Adrenal gland (tissue), 12 donors: ENCODE data around the gene WDR20. TPM values are rescaled to one million over a fixed set of nuclear protein-coding genes. Genes with fewer than 3 reads are reported as not detected.
A peak's percentile ranks its signal among the peaks of the same experiment; 100 is the strongest.
"Not testable (repeated sequence)": the region's sequence is repeated elsewhere in the genome, so short reads cannot be mapped to it uniquely, and the experiment has no call there.

Experiments
- DNase-seq, 7 donors: peaks; one replicate each; pipeline ENCODE4 v3.0.0-alpha.2; 2019 to 2020
- H3K27ac ChIP-seq, 5 donors: fragments of 200-600 bp; sonication (generic) in 4 of 5; 1 replicate in 3 of 5; 2 replicates in 2 of 5; pipeline versions ENCODE4 v1.5.1 to v1.8.0; 2016 to 2020; ENCODE audit warnings: mild to moderate bottlenecking in 1 of 5
- H3K27me3 ChIP-seq: fragments of 200-600 bp; 2 replicates; pipeline ENCODE4 v1.8.0; 2021
- H3K36me3 ChIP-seq, 2 donors: fragments of 200-600 bp; replicated peaks in 1 of 2; 1 replicate in 1 of 2; 2 replicates in 1 of 2; pipeline versions ENCODE4 v1.5.1 to v1.8.0; 2018 to 2022
- H3K4me1 ChIP-seq, 2 donors: fragments of 200-600 bp; replicated peaks in 1 of 2; 1 replicate in 1 of 2; 2 replicates in 1 of 2; pipeline versions ENCODE4 v1.5.1 to v1.8.0; 2018 to 2021
- H3K4me3 ChIP-seq, 4 donors: fragments of 200-600 bp; sonication (generic) in 3 of 4; one replicate each; pipeline ENCODE4 v1.5.1; 2016 to 2018
- H3K9me3 ChIP-seq, 3 donors: fragments of 200-600 bp; sonication (generic) in 1 of 3; replicated peaks in 1 of 3; 1 replicate in 2 of 3; 2 replicates in 1 of 3; pipeline versions ENCODE4 v1.5.1 to v1.8.0; 2016 to 2021
- POLR2A ChIP-seq, 2 donors: fragments of 450-650 bp; IDR thresholded peaks; one replicate each; pipeline ENCODE4 v1.6.1; 2017; ENCODE audit warnings: antibody characterized with exemption in 2 of 2, mild to moderate bottlenecking in 2 of 2, moderate library complexity in 1 of 2
- WGBS, 4 donors: extraction: QIAGEN DNeasy Blood & Tissue Kit in 2 of 4; methylation state at CpG; one replicate each; pipeline versions ENCODE4 v1.1.5 to v1.1.7; 2013 to 2017; 5-methylcytosine and 5-hydroxymethylcytosine counted together
- intact Hi-C, 2 donors: fragments of 100-400 bp; cut with DNase I; formaldehyde crosslinking; loops; one replicate each; pipeline versions ENCODE4 v1.14.1 to v1.15.0; 2022 to 2023
- polyA plus RNA-seq, 3 donors: library from polyadenylated mRNA; stranded (reverse); fragments of 200-250 nt in 2 of 3; fragments of 350-450 nt in 1 of 3; fragmentation: Illumina TruSeq in 1 of 3; extraction: RNeasy Lipid Tissue Mini Kit (QIAGEN cat#74804) in 1 of 3; gene quantifications; one replicate each; pipeline ENCODE4 v1.2.3, GENCODE V29; 2013 to 2014
- total RNA-seq, 9 donors: library from RNA; depleted of rRNA in 4 of 9; stranded (reverse); fragments of >200 nt in 4 of 9; fragments of 120-200 nt in 1 of 9; fragmentation: NEBNext Ultra II Directional in 1 of 9; extraction: Animal tissue kit (Norgen Biotek cat#: 25700) in 1 of 9; gene quantifications; one replicate each; pipeline versions ENCODE4 v1.1.0 to v1.2.4, GENCODE V29; 2013 to 2023
- TF ChIP-seq, protein P1 (sequence below), 6 experiments: fragments of 450-650 bp in 4 of 6; fragments of 200-600 bp in 2 of 6; sonication (generic) in 1 of 6; IDR thresholded peaks; 1 replicate in 5 of 6; 2 replicates in 1 of 6; pipeline versions ENCODE4 v1.5.1 to v1.8.0; 2016 to 2021; ENCODE audit warnings: antibody characterized with exemption in 6 of 6, mild to moderate bottlenecking in 2 of 6, moderate library complexity in 1 of 6
- donor health status: healthy with polysubstance abuse.
- donor health status: Bipolar disorder and iron deficiency.
- donor health status: DM: yes; HTN: yes; CAD: no.
- donor health status: DM: no; HTN: no; CAD: no.
- donor health status: DM: no; HTN: no; CAD: no.
- donor health status: DM: yes; HTN: yes; CAD: no.

Gene WDR20
- total and polyA plus RNA-seq, 12 donors = 13.1 to 55.9 (median 38.3) TPM

DNA sequence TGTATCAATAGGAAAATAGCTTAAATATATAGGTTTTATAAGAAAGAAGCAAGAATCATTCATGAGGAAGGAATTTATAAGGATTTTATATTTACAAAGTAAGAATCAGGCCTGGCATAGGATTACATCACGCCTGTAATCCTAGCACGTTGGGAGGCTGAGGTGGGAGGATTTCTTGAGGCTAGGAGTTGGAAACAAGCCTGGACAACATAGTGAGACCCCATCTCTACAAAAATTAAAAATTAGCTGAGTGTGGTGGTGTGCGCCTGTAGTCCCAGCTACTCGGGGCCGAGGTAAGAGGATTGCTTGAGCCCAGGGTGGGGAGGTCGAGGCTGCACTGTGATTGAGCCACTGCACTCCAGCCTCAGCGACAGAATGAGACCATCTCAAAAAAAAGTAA, 10.4 kb downstream of the WDR20 start:
- H3K4me1 ChIP-seq = peaks cover 13 to 58% of the 10 kb centered on the region in 2 donors
- peak overlapping the region in 1 of 5 donors; percentile 17 for H3K27ac ChIP-seq
- H3K36me3 ChIP-seq = no peaks in the 10 kb centered on the region
- no peak overlapping the region for H3K4me3 ChIP-seq
- no peak for TF ChIP-seq POLR2A (IDR thresholded peaks at IDR 0.05)
- TF ChIP-seq, protein P1, sequence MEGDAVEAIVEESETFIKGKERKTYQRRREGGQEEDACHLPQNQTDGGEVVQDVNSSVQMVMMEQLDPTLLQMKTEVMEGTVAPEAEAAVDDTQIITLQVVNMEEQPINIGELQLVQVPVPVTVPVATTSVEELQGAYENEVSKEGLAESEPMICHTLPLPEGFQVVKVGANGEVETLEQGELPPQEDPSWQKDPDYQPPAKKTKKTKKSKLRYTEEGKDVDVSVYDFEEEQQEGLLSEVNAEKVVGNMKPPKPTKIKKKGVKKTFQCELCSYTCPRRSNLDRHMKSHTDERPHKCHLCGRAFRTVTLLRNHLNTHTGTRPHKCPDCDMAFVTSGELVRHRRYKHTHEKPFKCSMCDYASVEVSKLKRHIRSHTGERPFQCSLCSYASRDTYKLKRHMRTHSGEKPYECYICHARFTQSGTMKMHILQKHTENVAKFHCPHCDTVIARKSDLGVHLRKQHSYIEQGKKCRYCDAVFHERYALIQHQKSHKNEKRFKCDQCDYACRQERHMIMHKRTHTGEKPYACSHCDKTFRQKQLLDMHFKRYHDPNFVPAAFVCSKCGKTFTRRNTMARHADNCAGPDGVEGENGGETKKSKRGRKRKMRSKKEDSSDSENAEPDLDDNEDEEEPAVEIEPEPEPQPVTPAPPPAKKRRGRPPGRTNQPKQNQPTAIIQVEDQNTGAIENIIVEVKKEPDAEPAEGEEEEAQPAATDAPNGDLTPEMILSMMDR (IDR thresholded peaks at IDR 0.05) = no peak
- 84 to 90% (median 89%) methylated on average over 7 of the region's 7 CpGs for WGBS, 4 donors
- intact Hi-C loops = loop anchor here (5.0 to 10.0 kb wide), 2 partner anchors 55 to 57 kb away; no protein-coding TSS in a partner anchor
- H3K27me3 ChIP-seq = no peaks in the 10 kb centered on the region
- DNase-seq = no peak
- H3K9me3 ChIP-seq = no peaks in the 10 kb centered on the region

DNA sequence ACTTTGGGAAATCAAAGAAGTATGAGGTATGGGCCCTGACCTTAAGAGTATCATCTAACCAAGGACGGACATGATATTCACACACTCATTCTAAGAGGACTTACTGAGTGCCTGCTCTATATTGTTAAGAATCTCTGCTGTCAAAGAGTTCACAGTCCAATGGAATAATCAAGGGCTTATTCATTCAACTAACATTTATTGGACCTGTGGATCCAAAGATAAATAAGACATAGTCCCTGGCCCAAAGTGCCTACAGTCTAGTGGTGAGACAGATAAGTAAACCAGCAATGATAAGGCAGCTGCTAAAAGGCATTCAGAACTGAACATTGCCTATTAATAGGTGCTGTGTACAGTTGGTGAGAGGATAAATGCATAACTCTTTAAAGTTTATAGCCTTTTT, 11.0 kb downstream of the WDR20 start:
- Histone ChIP-seq H3K9me3 (no peaks in the 10 kb centered on the region), H3K4me3 (no peak overlapping the region), H3K4me1 (peaks cover 20 to 58% of the 10 kb centered on the region in 2 donors), H3K36me3 (no peaks in the 10 kb centered on the region), H3K27ac (peak overlapping the region in 2 of 5 donors; percentile 17 to 20), H3K27me3 (no peaks in the 10 kb centered on the region)
- DNase-seq = no peak
- intact Hi-C loops = loop anchor here (5.0 to 10.0 kb wide), 2 partner anchors 54 to 57 kb away; no protein-coding TSS in a partner anchor
- TF ChIP-seq, protein P1 (IDR thresholded peaks at IDR 0.05) = no peak
- no peak for TF ChIP-seq POLR2A (IDR thresholded peaks at IDR 0.05)
- WGBS, 4 donors = 31 to 44% (median 43%) methylated on average over 1 of the region's 1 CpG

DNA sequence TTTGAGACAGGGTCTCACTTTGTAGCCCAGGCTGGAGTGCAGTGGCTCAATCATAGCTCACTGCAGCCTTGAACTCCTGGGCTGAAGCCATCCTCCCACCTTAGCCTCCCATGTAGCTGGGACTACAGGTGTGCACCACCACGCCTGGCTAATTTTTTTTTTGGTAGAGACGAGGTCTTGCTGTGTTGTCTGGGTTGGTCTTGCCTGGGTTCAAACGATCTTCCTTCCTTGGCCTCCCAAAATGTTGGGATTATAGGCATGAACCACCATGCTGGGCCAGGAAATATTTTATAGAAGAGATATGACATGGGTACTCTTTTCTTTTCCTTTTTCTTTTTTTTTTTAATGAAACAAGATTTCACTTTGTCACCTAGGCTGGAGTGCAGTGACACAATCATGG, 11.7 kb downstream of the WDR20 start:
- WGBS, 4 donors = 89 to 100% (median 96%) methylated on average over 3 of the region's 3 CpGs

DNA sequence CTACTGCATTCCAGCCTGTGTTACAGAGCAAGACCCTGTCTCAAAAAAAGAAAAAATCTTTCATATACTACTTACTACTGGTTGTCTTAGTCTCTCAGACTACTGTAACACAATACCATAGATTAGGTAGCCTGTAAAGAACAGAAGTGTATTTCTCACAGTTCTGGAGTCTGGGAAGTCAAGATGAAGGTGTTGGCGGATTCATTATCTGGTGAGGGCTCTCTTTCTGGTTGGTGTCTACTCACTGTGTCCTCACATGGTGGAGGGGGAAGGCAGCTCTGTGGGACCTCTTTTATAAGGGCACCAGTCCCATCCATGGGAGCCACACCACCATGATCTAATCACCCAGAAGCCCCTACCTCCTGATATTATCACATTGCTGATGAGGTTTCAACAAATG, 14.4 kb downstream of the WDR20 start:
- Histone ChIP-seq H3K9me3 (no peaks in the 10 kb centered on the region), H3K4me3 (no peak overlapping the region), H3K4me1 (peaks cover 35 to 60% of the 10 kb centered on the region in 2 donors), H3K36me3 (no peaks in the 10 kb centered on the region), H3K27ac (peak overlapping the region in 2 of 5 donors; percentile 2 to 55), H3K27me3 (no peaks in the 10 kb centered on the region)
- TF ChIP-seq POLR2A (IDR thresholded peaks at IDR 0.05) = no peak
- TF ChIP-seq, protein P1 (IDR thresholded peaks at IDR 0.05) = no peak
- 95 to 100% (median 98%) methylated on average over 1 of the region's 1 CpG for WGBS, 4 donors
- intact Hi-C loops = loop anchor here (5.0 to 10.0 kb wide), 2 partner anchors 51 to 53 kb away; no protein-coding TSS in a partner anchor
- DNase-seq = peak in 1 of 7 donors; percentile 9

More for the DNA sequence above, 11.7 kb downstream of the WDR20 start:
- not testable (repeated sequence) for H3K9me3 ChIP-seq, H3K27ac ChIP-seq, H3K4me3 ChIP-seq, DNase-seq, H3K27me3 ChIP-seq, H3K36me3 ChIP-seq
- peaks cover 22 to 56% of the 10 kb centered on the region in 2 donors for H3K4me1 ChIP-seq
- intact Hi-C loops = loop anchor here (5.0 to 10.0 kb wide), 2 partner anchors 53 to 56 kb away; no protein-coding TSS in a partner anchor
